Measurements from ENCODE around the gene GRHL3. TPM values are rescaled to one million over a fixed set of nuclear protein-coding genes. Genes with fewer than 3 reads are reported as not detected.

Gene GRHL3
- total RNA-seq, 4 donors from 2014 or later: not detected

GRCh38 chr1:24289937-24290595 is 29.1 kb upstream of the GRHL3 start:
- H3K27ac ChIP-seq: peak overlapping the region in 1 of 4 donors; percentile 43
- DNase-seq (ENCODE audit: low spot score in 2 of 2): peak; percentile 45 to 61
- H3K27me3 ChIP-seq: no peaks in the 10 kb centered on the region
- 37% methylated on average over 15 of the region's 15 CpGs for WGBS, 2 donors
- no peaks in the 10 kb centered on the region for H3K36me3 ChIP-seq
- H3K4me3 ChIP-seq: no peak overlapping the region
- H3K4me1 ChIP-seq: peaks cover 0 to 33% (median 0%) of the 10 kb centered on the region in 4 donors
- TF ChIP-seq POLR2A (IDR thresholded peaks at IDR 0.05) (no peak), CTCF (IDR thresholded peaks at IDR 0.05) (no peak), EP300 (IDR thresholded peaks at IDR 0.05) (peak in 1 of 2 donors; percentile 62)
- H3K9me3 ChIP-seq: no peaks in the 10 kb centered on the region

GRCh38 chr1:24290933-24291487 is 28.1 kb upstream of the GRHL3 start:
- H3K4me1 ChIP-seq: peaks cover 0 to 40% (median 3%) of the 10 kb centered on the region in 4 donors
- no peaks in the 10 kb centered on the region for H3K9me3 ChIP-seq
- DNase-seq (ENCODE audit: low spot score in 2 of 2): no peak
- TF ChIP-seq EP300 (IDR thresholded peaks at IDR 0.05): no peak
- no peak for TF ChIP-seq CTCF (IDR thresholded peaks at IDR 0.05)
- no peak for TF ChIP-seq POLR2A (IDR thresholded peaks at IDR 0.05)
- H3K4me3 ChIP-seq: no peak overlapping the region
- H3K36me3 ChIP-seq: no peaks in the 10 kb centered on the region
- 87 to 89% methylated on average over 8 of the region's 8 CpGs for WGBS, 2 donors
- no peaks in the 10 kb centered on the region for H3K27me3 ChIP-seq
- H3K27ac ChIP-seq: peak overlapping the region in 1 of 4 donors; percentile 10

GRCh38 chr1:24292103-24292502 is 27.1 kb upstream of the GRHL3 start:
- no peak for TF ChIP-seq EP300 (IDR thresholded peaks at IDR 0.05)
- no peak for TF ChIP-seq CTCF (IDR thresholded peaks at IDR 0.05)
- no peak for TF ChIP-seq POLR2A (IDR thresholded peaks at IDR 0.05)
- no peak overlapping the region for H3K4me3 ChIP-seq
- H3K9me3 ChIP-seq: no peaks in the 10 kb centered on the region
- H3K36me3 ChIP-seq: no peaks in the 10 kb centered on the region
- DNase-seq (ENCODE audit: low spot score in 2 of 2): no peak
- 71 to 77% methylated on average over 4 of the region's 4 CpGs for WGBS, 2 donors
- no peak overlapping the region for H3K27ac ChIP-seq
- no peaks in the 10 kb centered on the region for H3K27me3 ChIP-seq
- H3K4me1 ChIP-seq: peaks cover 0 to 40% (median 3%) of the 10 kb centered on the region in 4 donors

- Histone ChIP-seq H3K27ac (no peak overlapping the region), H3K4me1 (peaks cover 0 to 40% (median 3%) of the 10 kb centered on the region in 4 donors), H3K4me3 (no peak overlapping the region), H3K9me3 (no peaks in the 10 kb centered on the region), H3K27me3 (no peaks in the 10 kb centered on the region), H3K36me3 (no peaks in the 10 kb centered on the region)
- no peak for DNase-seq (ENCODE audit: low spot score in 2 of 2)
- WGBS, 2 donors: 74 to 76% methylated on average over 9 of the region's 9 CpGs
- no peak for TF ChIP-seq EP300 (IDR thresholded peaks at IDR 0.05)
- TF ChIP-seq POLR2A (IDR thresholded peaks at IDR 0.05): no peak
- no peak for TF ChIP-seq CTCF (IDR thresholded peaks at IDR 0.05)
Measured at GRCh38 chr1:24292887-24293286, 26.3 kb upstream of the GRHL3 start.

All from tibial nerve (tissue), 4 donors.